ENCODE data around the gene TMEM106C.

Gene TMEM106C

DNA sequence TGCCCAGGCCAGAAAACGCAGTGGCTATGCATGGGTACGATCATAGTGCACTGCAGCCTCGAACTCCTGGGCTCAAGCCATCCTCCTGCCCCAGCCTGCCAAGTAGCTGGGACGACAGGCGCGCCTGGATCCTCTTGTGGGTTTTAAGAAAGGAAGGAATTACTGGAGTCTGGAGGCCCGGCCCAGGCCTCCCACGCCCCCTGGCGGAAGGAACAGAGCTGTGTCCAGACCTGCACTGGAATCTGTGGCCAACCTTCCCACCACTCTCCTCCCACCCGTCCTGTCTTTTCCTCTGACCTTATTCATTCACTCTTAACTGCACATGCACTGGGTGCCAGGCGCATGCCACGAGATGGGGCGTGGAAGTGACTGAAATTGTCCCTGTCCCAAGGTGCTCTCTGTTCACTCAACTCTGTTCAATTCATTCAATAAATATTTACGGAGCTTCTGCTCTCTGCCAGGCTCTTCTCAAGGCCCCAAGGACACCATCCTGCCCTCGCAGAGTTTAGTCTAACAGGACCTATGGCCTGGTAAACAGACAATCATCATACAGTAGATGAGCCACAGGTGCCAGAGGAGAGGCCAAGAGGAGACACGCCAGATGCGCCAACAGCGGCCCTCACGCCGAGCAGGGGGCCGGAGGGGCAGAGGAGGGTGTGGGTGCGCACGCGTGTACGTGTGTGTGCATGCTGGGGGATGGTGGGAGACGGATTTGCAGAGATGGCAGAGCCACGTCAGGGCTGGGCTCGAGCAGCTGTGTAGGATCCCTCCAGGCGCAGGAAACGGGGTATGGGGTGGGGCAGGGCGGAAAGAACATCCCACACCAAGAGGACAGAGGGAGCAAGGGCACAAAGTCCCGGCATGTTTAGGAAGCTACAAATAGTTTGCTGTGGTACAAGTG is 13.7 kb upstream of the TMEM106C start (continued):
- TF ChIP-seq, protein P1, sequence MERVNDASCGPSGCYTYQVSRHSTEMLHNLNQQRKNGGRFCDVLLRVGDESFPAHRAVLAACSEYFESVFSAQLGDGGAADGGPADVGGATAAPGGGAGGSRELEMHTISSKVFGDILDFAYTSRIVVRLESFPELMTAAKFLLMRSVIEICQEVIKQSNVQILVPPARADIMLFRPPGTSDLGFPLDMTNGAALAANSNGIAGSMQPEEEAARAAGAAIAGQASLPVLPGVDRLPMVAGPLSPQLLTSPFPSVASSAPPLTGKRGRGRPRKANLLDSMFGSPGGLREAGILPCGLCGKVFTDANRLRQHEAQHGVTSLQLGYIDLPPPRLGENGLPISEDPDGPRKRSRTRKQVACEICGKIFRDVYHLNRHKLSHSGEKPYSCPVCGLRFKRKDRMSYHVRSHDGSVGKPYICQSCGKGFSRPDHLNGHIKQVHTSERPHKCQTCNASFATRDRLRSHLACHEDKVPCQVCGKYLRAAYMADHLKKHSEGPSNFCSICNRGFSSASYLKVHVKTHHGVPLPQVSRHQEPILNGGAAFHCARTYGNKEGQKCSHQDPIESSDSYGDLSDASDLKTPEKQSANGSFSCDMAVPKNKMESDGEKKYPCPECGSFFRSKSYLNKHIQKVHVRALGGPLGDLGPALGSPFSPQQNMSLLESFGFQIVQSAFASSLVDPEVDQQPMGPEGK (CRISPR knock-in tag; IDR thresholded peaks at IDR 0.05; ENCODE audit: borderline replicate concordance): no peak
- TF ChIP-seq ISL1 (CRISPR knock-in tag; IDR thresholded peaks at IDR 0.05): no peak
- TF ChIP-seq ZC3H10 (CRISPR knock-in tag; IDR thresholded peaks at IDR 0.05): no peak

GRCh38 chr12:47950856-47951468 is 12.4 kb upstream of the TMEM106C start:
- ATAC-seq: no peak
- TF ChIP-seq, protein P1 (CRISPR knock-in tag; IDR thresholded peaks at IDR 0.05; ENCODE audit: borderline replicate concordance): no peak
- TF ChIP-seq ISL1 (CRISPR knock-in tag; IDR thresholded peaks at IDR 0.05) (no peak), POU6F1 (CRISPR knock-in tag; IDR thresholded peaks at IDR 0.05; ENCODE audit: borderline replicate concordance, low read depth) (no peak), CSDC2 (CRISPR knock-in tag; IDR thresholded peaks at IDR 0.05) (no peak), GLIS3 (CRISPR knock-in tag; IDR thresholded peaks at IDR 0.05) (no peak), BACH2 (CRISPR knock-in tag; IDR thresholded peaks at IDR 0.05; ENCODE audit: borderline replicate concordance) (no peak), ARNTL (CRISPR knock-in tag; IDR thresholded peaks at IDR 0.05; ENCODE audit: borderline replicate concordance, low read depth) (no peak), PPARA (CRISPR knock-in tag; IDR thresholded peaks at IDR 0.05; ENCODE audit: borderline replicate concordance) (no peak), TSHZ2 (CRISPR knock-in tag; IDR thresholded peaks at IDR 0.05) (no peak), CSRNP3 (CRISPR knock-in tag; IDR thresholded peaks at IDR 0.05) (no peak), TOX (CRISPR knock-in tag; IDR thresholded peaks at IDR 0.05; ENCODE audit: borderline replicate concordance) (no peak), ZNF565 (CRISPR knock-in tag; conservative IDR thresholded peaks at IDR 0.05; ENCODE audit: low read depth) (no peak)

- no peak for ATAC-seq
- TF ChIP-seq ZNF565 (CRISPR knock-in tag; conservative IDR thresholded peaks at IDR 0.05; ENCODE audit: low read depth): no peak
- no peak for TF ChIP-seq ARNTL (CRISPR knock-in tag; IDR thresholded peaks at IDR 0.05; ENCODE audit: borderline replicate concordance, low read depth)
- TF ChIP-seq CSRNP3 (CRISPR knock-in tag; IDR thresholded peaks at IDR 0.05): no peak
- TF ChIP-seq ZNF8 (CRISPR knock-in tag; IDR thresholded peaks at IDR 0.05): no peak
- no peak for TF ChIP-seq TSHZ2 (CRISPR knock-in tag; IDR thresholded peaks at IDR 0.05)
- TF ChIP-seq, protein P1 (CRISPR knock-in tag; IDR thresholded peaks at IDR 0.05; ENCODE audit: borderline replicate concordance): no peak
These were observed 9.3 kb upstream of the TMEM106C start for GRCh38 chr12:47954058-47954457.
